HG03139 (cell line): ENCODE measurements around the gene GABBR2.

Experiments used
- ATAC-seq: cut with Tn5 transposase; IDR thresholded peaks from one replicate; pipeline ENCODE4 v1.9.1; 2021; ENCODE audit not compliant: unreplicated experiment

Gene GABBR2

DNA sequence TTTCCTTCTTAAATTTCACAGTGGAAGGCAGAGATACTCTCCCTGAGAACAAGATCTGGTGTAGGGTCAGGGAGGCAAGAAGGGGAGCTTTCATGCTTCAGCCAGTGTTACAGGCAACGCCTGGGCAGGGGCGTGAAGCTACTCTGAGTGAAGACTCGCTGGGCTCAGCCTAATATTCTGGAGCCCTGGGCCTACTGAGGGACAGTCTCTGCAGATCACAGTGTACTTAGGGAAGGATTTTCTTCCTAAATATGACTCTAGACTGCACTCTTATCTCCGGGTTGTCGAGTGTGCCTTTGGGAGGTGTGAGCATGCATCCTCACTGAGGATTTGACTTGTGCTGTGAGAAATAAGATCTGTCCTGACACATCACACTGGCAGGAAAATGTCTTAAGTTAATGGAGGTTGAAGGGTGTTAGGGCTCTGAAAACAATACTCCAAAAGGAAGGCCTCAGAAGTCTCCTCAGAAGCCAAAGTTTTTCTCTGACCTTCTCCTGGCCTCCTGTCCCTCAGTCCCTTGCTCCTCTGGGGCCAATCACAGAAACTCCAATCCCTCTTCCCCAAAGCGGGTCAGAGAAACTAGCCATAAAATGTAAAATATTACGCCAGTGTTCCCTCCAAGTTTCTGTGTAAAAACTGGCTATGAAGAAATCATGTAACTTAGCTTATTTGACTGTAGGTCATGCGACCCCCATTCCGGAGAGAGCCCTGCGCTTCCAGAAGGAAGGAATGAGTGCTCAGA is 296.5 kb downstream of the GABBR2 start:
- no peak for ATAC-seq

DNA sequence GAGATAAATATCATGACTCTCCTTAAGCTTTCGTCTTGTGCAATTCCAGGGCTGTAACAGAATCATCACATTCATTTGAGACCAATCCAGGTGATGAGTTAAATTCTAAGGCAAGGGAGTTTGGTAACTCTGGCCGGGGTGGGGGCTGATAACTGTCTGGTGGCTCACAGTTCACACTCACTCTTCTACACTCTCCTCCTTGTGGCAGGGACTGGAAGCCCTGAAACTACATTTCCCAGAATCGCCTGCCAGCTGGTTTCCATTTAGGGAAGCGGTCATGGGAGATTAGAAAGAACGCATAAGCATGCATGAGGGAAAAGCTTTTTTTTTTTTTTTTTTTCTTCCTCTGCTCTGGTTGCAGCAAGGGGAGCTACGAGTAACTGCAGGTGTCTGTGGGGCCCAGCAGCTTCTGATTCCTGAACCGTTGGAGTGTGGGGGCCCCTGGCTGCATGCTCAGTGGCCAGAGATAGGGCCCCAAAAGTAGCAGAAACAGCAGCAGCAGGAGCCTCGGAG is 298.5 kb downstream of the GABBR2 start:
- ATAC-seq, result no peak

- ATAC-seq, result no peak
These were observed 299.0 kb downstream of the GABBR2 start for GRCh38 chr9:98409719-98410118.

- no peak for ATAC-seq
These were observed 302.3 kb downstream of the GABBR2 start for GRCh38 chr9:98406469-98406868.

GRCh38 chr9:98404237-98404636 is 304.5 kb downstream of the GABBR2 start:
- no peak for ATAC-seq

DNA sequence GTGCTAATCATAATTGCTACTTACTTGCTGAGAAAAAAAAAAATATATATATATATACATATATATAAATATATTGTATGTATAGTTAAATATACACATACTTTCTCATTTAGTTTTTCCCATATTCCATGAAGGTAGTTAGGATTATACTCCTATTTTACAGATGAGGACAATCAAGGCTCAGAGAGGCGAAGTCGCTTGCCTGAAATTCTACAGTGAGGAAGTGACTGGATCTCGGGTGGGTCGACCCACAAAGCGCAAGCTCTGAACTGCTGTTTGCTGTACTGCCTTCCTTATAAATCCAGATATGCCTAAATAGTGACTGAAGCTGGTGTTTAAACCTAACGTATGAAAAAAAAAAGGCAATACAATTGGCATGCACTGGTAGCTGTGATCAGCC is 305.0 kb downstream of the GABBR2 start:
- ATAC-seq, result no peak

DNA sequence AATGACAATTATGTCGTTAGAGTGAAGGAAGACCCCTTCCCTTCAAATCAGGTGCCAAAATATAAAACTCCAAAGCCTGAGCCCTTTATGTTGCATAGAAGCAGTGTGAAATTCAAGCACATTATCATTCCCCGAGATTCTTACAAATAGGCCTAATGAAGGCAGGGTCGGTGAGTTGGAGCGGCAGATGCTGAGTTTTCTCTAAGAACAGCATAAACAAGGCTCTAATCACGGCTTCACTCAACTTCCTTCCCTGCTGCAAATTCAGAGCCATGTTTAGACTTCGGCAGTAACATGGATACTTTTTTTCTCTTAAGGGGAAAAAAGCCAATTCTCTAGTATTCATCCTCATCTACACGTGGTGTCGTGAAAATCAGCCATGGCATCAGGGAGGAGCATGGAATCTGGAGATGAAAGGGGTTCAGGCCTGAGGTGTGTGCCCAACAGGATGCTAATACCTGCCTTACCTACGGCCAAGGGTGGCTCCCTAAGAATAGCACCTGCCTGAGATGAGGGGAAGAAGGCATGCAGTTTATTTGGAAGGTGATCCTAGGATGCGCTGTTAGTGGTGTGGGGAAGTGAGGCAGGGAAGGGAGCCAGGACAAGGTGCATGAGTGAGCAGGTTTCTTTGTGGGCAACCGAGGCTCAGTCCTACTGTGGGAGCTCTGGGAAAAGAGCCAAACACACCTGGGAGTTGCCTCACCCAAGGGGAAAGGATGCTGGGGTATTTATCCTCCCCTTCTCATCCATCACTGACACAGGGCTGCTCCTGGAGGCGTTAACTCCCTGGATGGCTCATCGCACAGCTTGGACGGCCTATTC is 306.5 kb downstream of the GABBR2 start:
- no peak for ATAC-seq

GRCh38 chr9:98401140-98402018 is 307.4 kb downstream of the GABBR2 start:
- no peak for ATAC-seq

DNA sequence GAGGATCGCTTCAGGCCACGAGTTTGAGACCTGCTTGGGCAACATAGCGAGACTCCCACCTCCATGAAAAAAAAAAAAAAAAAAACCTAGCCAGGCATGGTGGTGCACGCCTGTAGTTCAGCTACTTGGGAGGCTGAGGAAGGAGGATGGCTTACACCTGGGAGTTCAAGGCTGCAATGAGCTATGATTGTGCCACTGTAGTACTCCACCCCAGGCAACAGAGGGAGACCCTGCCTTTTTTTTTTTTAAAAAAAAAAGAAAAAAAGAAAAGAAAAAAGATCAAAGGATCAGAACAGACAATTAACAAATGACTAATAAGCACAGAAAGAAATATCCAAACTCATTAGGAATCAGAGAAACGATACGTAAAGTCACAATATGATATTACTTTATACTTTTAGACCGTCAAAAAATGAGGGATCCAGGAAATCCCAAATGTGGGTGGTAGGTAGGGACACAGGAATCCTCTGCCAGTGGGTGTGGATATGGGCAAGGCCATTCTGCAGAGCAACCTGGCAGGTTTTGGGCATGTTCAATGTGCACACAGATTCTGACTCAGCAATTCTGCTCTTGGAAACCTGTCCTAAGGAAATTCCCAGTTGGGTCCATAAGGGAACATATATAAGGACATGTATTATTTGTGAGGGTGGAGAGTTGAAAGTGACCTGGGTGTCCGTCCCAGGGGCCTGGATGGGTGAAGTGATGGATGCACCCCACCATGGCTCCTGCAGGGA is 308.6 kb downstream of the GABBR2 start:
- no peak for ATAC-seq

DNA sequence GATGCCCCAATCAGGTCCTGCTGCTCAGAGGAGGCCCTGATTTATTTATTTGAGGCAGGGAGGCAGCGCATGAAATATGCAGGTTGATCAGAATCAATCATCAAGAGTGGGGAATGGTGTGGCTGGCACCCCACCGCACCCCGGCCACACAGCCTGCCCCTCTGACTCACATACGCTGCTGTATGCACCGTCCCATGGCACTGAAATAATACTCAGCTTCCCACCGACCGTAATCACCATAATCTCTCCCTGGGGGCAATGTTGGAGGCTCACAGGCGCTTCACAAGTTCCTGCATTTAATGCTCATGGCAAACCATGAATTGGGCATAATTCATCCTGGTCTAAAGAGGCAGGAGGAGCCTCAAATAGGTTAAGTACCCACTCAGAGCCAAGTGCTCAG is 312.1 kb downstream of the GABBR2 start:
- ATAC-seq, result no peak

DNA sequence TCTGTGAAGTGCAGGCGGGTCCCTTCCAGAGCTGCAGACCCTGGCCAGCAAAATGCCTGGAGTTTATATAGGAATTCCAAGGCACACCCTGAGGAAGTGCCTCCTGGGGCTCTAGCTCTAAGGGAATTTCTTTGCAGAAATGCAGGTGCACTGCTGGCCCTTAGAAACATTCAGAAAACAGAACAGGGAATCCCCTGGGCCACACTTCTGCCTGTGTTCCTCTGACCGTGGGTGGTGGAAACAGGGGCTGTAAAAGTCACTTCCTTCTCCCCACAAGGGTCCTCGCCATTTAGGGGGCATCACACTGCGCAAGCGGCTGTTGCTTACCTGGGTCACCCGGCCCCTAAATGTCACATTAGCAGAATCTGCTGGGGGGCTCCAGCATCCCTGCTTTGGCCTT is 312.5 kb downstream of the GABBR2 start:
- ATAC-seq, result no peak

- no peak for ATAC-seq
These were observed 316.9 kb downstream of the GABBR2 start for GRCh38 chr9:98391867-98392266.

- ATAC-seq, result no peak
These were observed 317.3 kb downstream of the GABBR2 start for GRCh38 chr9:98391406-98391805.

GRCh38 chr9:98385751-98386150 is 323.0 kb downstream of the GABBR2 start:
- ATAC-seq, result no peak

GRCh38 chr9:98383758-98384157 is 325.0 kb downstream of the GABBR2 start:
- ATAC-seq, result no peak

GRCh38 chr9:98381311-98382103 is 327.2 kb downstream of the GABBR2 start:
- ATAC-seq, result peak; percentile 50

DNA sequence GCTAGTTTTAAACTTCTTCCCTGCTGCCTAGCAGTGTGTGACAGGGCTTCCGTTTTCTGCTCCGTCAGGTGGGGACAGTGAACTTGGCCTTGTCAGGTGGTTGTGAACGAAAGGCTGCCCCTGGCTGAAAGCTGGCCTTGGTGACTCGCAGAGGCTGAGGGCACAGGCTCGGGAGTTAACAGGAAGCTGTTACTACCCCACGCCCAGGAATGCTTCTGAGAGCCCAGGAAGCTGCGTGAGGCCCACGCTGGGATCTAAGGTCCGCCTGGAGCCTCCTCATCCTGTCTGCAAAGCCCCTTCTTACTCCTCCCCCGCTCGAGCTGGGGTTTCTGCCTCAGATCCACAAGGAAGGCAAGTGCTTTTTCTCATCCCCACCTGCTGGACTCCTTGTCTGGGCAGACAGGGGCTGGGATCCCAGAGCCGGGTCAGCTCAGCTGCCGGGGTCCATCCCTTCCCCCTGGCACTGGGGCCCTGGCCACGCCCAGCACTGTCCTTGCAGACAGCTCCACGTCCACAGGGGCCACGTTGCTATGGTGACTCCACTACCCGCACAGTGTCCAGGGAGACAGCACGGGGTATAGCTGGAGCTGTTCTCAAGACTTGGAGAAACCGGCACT is 328.6 kb downstream of the GABBR2 start:
- ATAC-seq, result no peak

DNA sequence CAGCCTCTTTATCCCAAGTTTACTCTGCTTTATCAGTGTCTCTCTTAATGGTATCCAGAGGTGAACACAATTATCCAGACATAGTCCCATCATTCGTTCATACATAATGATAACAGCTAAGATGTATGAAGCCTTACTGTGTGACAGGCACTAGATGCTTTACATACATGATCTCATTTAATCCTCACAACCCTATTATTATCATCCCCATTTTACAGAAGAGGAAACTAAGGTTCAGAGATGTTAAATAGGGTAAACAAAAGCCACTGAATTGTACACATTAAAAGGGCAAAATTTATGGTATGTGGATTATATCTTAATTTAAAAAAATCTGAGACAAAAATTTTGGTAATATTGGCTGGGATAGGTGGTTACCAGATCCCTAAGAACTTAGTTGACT is 329.2 kb downstream of the GABBR2 start:
- no peak for ATAC-seq

GRCh38 chr9:98378794-98379193 is 329.9 kb downstream of the GABBR2 start:
- no peak for ATAC-seq
